GM12878 (cell line): Measurements from ENCODE around the gene CDC25C. TPM values are rescaled to one million over a fixed set of nuclear protein-coding genes. Genes with fewer than 3 reads are reported as not detected.
A peak's percentile ranks its signal among the peaks of the same experiment; 100 is the strongest.

Experiments used
- CREM ChIP-seq: IDR thresholded peaks from 2 replicates; pipeline ENCODE4 v1.6.1; 2014; ENCODE audit warnings: antibody characterized with exemption, low read depth
- EZH2 ChIP-seq: IDR thresholded peaks from 2 replicates; pipeline ENCODE4 v1.6.1; 2012; ENCODE audit warnings: low read depth, mild to moderate bottlenecking, control low read depth, inconsistent platforms, low read length, borderline replicate concordance; ENCODE audit not compliant: control insufficient read depth
- MEF2B ChIP-seq: fragments of 450-650 bp; IDR thresholded peaks from 2 replicates; pipeline ENCODE4 v1.6.1; 2018; ENCODE audit warnings: mild to moderate bottlenecking, moderate library complexity; ENCODE audit not compliant: partially characterized antibody, poor library complexity, severe bottlenecking
- NFIC ChIP-seq: IDR thresholded peaks from 2 replicates; pipeline ENCODE4 v1.6.1; 2012; ENCODE audit warnings: low read depth, mild to moderate bottlenecking, inconsistent platforms, low read length, moderate library complexity
- NFYA ChIP-seq: IDR thresholded peaks from 2 replicates; pipeline ENCODE4 v1.6.1; 2011; ENCODE audit warnings: low read depth, mild to moderate bottlenecking, low read length, improper control_type of control experiment, borderline replicate concordance
- POLR2A ChIP-seq: IDR thresholded peaks from 2 replicates; pipeline ENCODE4 v1.6.1; 2011; ENCODE audit warnings: low read depth, mild to moderate bottlenecking, low read length
- POLR2AphosphoS5 ChIP-seq: IDR thresholded peaks from 2 replicates; pipeline ENCODE4 v1.6.1; 2011; ENCODE audit warnings: mild to moderate bottlenecking, low read length, inconsistent platforms
- RAD21 ChIP-seq: IDR thresholded peaks from 2 replicates; pipeline ENCODE4 v1.6.1; 2011; ENCODE audit warnings: mild to moderate bottlenecking, low read depth, low read length, moderate library complexity; ENCODE audit not compliant: insufficient read depth
- TCF12 ChIP-seq: IDR thresholded peaks from 2 replicates; pipeline ENCODE4 v1.6.1; 2011; ENCODE audit warnings: low read depth, mild to moderate bottlenecking, low read length
- WRNIP1 ChIP-seq: IDR thresholded peaks from 2 replicates; pipeline ENCODE4 v1.6.1; 2011; ENCODE audit warnings: low read depth, low read length, improper control_type of control experiment, borderline replicate concordance
- ZNF207 ChIP-seq: fragments of 450-650 bp; IDR thresholded peaks from 2 replicates; pipeline ENCODE4 v1.6.1; 2014; ENCODE audit warnings: antibody characterized with exemption, mild to moderate bottlenecking, borderline replicate concordance
- polyA plus RNA-seq, 11 experiments: library from polyadenylated mRNA; depleted of rRNA in 4 of 11; unstranded in 6 of 11; stranded (reverse) in 5 of 11; fragments of >200 nt; fragmentation: Nextera tagmentation in 4 of 11; fragmentation: Illumina TruSeq in 1 of 11; extraction: Ambion mirVana in 4 of 11; extraction: Trizol in 1 of 11; gene quantifications; 1 replicate in 1 of 11; 2 replicates in 10 of 11; pipeline versions ENCODE4 v1.2.1 to v1.2.3, GENCODE V29; 2011 to 2016; ENCODE audit warnings: inconsistent platforms in 2 of 11, missing spikeins in 2 of 11, low read depth in 1 of 11
- total RNA-seq, 4 experiments: library from RNA; depleted of rRNA in 3 of 4; stranded (reverse); fragments of >200 nt in 3 of 4; fragmentation: Illumina TruSeq in 1 of 4; extraction: Trizol in 1 of 4; gene quantifications; 2 replicates each; pipeline versions ENCODE4 v1.2.1 to v1.2.3, GENCODE V29; 2013 to 2021
- TF ChIP-seq, protein P1 (sequence below): fragments of 450-650 bp; formaldehyde crosslinking; IDR thresholded peaks from 2 replicates; pipeline ENCODE4 v1.4.0; 2020; ENCODE audit warnings: mild to moderate bottlenecking, moderate library complexity
- TF ChIP-seq, protein P2 (sequence below): IDR thresholded peaks from 2 replicates; pipeline ENCODE4 v1.6.1; 2012; ENCODE audit warnings: low read depth, low read length, improper control_type of control experiment
- TF ChIP-seq, protein P3 (sequence below): fragments of 450-650 bp; IDR thresholded peaks from 2 replicates; pipeline ENCODE4 v1.6.1; 2016; ENCODE audit warnings: mild to moderate bottlenecking
- TF ChIP-seq, protein P4 (sequence below): fragments of 450-650 bp; IDR thresholded peaks from 2 replicates; pipeline ENCODE4 v1.6.1; 2017; ENCODE audit warnings: mild to moderate bottlenecking, moderate library complexity
- TF ChIP-seq, protein P5 (sequence below): fragments of 450-650 bp; IDR thresholded peaks from 2 replicates; pipeline ENCODE4 v1.6.1; 2018; ENCODE audit warnings: borderline replicate concordance, mild to moderate bottlenecking; ENCODE audit not compliant: partially characterized antibody

CDC25C gene
- total and polyA plus RNA-seq, 10 of the 15 experiments (the other 5 are each of a cell fraction or from before 2014, with no cell fraction given), result 9.2 to 30.7 (median 14.9) TPM

DNA sequence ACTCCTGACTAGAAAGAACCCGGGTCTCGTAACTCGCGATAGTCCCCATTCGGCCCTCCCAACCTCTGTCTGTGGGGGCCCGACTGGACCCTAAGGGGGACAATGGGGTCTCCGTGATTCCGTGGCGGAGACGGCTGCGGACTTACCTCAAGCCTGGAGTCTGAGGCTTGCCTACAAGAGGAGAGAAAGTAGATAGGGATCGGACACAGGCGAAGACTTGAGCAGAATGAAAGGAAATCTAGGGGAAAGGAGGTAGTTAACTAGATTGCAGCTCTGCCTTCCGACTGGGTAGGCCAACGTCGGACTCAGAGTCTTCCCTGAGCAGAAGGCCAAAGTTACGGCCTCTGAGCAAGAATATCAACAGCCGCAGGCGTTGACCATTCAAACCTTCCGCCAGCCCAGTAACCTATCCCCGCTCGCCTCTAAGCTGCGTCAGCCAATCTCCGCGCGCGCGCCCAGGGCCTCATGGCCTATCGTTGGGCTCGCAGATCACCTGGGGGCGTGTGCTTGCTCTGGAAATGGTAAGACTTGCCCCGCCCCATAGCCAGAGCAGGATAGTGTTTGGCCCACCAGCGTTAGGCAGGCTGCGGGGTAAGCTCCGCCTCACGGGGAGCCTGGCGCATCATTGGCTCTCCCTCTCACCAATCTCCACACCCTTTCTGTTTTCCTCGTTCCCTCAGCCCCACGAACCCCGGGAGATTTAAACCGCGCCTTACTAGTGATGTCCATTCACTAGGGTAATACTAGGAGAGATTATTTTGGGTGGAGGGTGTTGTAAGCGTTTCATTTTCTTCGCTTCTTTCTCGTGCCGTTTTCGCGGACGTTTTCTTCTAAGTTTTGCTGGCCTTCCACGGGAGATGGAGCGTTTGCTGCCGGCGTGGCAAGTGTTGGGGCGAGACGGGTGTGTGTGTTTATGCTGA lies at the start of gene CDC25C (continued):
- TF ChIP-seq, protein P1, sequence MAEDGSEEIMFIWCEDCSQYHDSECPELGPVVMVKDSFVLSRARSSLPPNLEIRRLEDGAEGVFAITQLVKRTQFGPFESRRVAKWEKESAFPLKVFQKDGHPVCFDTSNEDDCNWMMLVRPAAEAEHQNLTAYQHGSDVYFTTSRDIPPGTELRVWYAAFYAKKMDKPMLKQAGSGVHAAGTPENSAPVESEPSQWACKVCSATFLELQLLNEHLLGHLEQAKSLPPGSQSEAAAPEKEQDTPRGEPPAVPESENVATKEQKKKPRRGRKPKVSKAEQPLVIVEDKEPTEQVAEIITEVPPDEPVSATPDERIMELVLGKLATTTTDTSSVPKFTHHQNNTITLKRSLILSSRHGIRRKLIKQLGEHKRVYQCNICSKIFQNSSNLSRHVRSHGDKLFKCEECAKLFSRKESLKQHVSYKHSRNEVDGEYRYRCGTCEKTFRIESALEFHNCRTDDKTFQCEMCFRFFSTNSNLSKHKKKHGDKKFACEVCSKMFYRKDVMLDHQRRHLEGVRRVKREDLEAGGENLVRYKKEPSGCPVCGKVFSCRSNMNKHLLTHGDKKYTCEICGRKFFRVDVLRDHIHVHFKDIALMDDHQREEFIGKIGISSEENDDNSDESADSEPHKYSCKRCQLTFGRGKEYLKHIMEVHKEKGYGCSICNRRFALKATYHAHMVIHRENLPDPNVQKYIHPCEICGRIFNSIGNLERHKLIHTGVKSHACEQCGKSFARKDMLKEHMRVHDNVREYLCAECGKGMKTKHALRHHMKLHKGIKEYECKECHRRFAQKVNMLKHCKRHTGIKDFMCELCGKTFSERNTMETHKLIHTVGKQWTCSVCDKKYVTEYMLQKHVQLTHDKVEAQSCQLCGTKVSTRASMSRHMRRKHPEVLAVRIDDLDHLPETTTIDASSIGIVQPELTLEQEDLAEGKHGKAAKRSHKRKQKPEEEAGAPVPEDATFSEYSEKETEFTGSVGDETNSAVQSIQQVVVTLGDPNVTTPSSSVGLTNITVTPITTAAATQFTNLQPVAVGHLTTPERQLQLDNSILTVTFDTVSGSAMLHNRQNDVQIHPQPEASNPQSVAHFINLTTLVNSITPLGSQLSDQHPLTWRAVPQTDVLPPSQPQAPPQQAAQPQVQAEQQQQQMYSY, result no peak
- TF ChIP-seq POLR2A (peak; percentile 86), NFIC (no peak), ZNF207 (no peak), TCF12 (no peak), MEF2B (no peak), NFYA (peak; percentile 59), RAD21 (no peak), POLR2AphosphoS5 (peak; percentile 74), CREM (peak; percentile 45; the same call in 1 of the 2 replicates), WRNIP1 (no peak), EZH2 (no peak)
- TF ChIP-seq, protein P2, sequence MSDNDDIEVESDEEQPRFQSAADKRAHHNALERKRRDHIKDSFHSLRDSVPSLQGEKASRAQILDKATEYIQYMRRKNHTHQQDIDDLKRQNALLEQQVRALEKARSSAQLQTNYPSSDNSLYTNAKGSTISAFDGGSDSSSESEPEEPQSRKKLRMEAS, result peak; percentile 40; the same call in 1 of the 2 replicates
- TF ChIP-seq, protein P3, sequence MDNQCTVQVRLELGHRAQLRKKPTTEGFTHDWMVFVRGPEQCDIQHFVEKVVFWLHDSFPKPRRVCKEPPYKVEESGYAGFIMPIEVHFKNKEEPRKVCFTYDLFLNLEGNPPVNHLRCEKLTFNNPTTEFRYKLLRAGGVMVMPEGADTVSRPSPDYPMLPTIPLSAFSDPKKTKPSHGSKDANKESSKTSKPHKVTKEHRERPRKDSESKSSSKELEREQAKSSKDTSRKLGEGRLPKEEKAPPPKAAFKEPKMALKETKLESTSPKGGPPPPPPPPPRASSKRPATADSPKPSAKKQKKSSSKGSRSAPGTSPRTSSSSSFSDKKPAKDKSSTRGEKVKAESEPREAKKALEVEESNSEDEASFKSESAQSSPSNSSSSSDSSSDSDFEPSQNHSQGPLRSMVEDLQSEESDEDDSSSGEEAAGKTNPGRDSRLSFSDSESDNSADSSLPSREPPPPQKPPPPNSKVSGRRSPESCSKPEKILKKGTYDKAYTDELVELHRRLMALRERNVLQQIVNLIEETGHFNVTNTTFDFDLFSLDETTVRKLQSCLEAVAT, result peak; percentile 53; the same call in 1 of the 2 replicates
- TF ChIP-seq, protein P4, sequence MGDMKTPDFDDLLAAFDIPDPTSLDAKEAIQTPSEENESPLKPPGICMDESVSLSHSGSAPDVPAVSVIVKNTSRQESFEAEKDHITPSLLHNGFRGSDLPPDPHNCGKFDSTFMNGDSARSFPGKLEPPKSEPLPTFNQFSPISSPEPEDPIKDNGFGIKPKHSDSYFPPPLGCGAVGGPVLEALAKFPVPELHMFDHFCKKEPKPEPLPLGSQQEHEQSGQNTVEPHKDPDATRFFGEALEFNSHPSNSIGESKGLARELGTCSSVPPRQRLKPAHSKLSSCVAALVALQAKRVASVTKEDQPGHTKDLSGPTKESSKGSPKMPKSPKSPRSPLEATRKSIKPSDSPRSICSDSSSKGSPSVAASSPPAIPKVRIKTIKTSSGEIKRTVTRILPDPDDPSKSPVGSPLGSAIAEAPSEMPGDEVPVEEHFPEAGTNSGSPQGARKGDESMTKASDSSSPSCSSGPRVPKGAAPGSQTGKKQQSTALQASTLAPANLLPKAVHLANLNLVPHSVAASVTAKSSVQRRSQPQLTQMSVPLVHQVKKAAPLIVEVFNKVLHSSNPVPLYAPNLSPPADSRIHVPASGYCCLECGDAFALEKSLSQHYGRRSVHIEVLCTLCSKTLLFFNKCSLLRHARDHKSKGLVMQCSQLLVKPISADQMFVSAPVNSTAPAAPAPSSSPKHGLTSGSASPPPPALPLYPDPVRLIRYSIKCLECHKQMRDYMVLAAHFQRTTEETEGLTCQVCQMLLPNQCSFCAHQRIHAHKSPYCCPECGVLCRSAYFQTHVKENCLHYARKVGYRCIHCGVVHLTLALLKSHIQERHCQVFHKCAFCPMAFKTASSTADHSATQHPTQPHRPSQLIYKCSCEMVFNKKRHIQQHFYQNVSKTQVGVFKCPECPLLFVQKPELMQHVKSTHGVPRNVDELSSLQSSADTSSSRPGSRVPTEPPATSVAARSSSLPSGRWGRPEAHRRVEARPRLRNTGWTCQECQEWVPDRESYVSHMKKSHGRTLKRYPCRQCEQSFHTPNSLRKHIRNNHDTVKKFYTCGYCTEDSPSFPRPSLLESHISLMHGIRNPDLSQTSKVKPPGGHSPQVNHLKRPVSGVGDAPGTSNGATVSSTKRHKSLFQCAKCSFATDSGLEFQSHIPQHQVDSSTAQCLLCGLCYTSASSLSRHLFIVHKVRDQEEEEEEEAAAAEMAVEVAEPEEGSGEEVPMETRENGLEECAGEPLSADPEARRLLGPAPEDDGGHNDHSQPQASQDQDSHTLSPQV, result no peak
- TF ChIP-seq, protein P5, sequence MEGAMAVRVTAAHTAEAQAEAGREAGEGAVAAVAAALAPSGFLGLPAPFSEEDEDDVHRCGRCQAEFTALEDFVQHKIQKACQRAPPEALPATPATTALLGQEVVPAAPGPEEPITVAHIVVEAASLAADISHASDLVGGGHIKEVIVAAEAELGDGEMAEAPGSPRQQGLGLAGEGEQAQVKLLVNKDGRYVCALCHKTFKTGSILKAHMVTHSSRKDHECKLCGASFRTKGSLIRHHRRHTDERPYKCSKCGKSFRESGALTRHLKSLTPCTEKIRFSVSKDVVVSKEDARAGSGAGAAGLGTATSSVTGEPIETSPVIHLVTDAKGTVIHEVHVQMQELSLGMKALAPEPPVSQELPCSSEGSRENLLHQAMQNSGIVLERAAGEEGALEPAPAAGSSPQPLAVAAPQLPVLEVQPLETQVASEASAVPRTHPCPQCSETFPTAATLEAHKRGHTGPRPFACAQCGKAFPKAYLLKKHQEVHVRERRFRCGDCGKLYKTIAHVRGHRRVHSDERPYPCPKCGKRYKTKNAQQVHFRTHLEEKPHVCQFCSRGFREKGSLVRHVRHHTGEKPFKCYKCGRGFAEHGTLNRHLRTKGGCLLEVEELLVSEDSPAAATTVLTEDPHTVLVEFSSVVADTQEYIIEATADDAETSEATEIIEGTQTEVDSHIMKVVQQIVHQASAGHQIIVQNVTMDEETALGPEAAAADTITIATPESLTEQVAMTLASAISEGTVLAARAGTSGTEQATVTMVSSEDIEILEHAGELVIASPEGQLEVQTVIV, result no peak
